Ascending aorta (tissue), 2 donors: Measurements from ENCODE around the gene C11orf65. TPM values are rescaled to one million over a fixed set of nuclear protein-coding genes. Genes with fewer than 3 reads are reported as not detected.

ENCODE experiments used
- DNase-seq, 2 donors: peaks; one replicate each; pipeline ENCODE4 v3.0.0-alpha.2; 2019; ENCODE audit warnings: low spot score in 2 of 2
- H3K27ac ChIP-seq, 2 donors: fragments of 200-600 bp; sonication (generic); one replicate each; pipeline ENCODE4 v1.5.1; 2016 to 2017; ENCODE audit warnings: mild to moderate bottlenecking in 1 of 2
- H3K27me3 ChIP-seq: fragments of 200-600 bp; sonication (generic); one replicate; pipeline ENCODE4 v1.5.1; 2017
- H3K36me3 ChIP-seq, 2 donors: fragments of 200-600 bp; sonication (generic); one replicate each; pipeline ENCODE4 v1.5.1; 2016
- H3K4me1 ChIP-seq, 2 donors: fragments of 200-600 bp; sonication (generic); one replicate each; pipeline ENCODE4 v1.5.1; 2016 to 2017; ENCODE audit warnings: mild to moderate bottlenecking in 1 of 2
- H3K4me3 ChIP-seq, 2 donors: fragments of 200-600 bp; sonication (generic); one replicate each; pipeline ENCODE4 v1.5.1; 2016 to 2017; ENCODE audit warnings: mild to moderate bottlenecking in 1 of 2
- H3K9me3 ChIP-seq, 2 donors: fragments of 200-600 bp; sonication (generic); one replicate each; pipeline ENCODE4 v1.5.1; 2016
- CTCF ChIP-seq, 3 experiments: fragments of 200-600 bp in 2 of 3; fragments of 450-650 bp in 1 of 3; sonication (generic) in 2 of 3; IDR thresholded peaks; one replicate each; pipeline ENCODE4 v1.5.1; 2016 to 2019; ENCODE audit warnings: antibody characterized with exemption in 3 of 3, mild to moderate bottlenecking in 1 of 3, moderate library complexity in 1 of 3
- intact Hi-C: fragments of 100-400 bp; cut with DNase I; formaldehyde crosslinking; loops from one replicate; pipeline ENCODE4 v1.15.1; 2023
- total RNA-seq: library from RNA; depleted of rRNA; stranded (reverse); fragments of >200 nt; gene quantifications from one replicate; pipeline ENCODE4 v1.1.0, GENCODE V29; 2016

The C11orf65 gene
- total RNA-seq, 1 donor from 2014 or later: not detected

DNA sequence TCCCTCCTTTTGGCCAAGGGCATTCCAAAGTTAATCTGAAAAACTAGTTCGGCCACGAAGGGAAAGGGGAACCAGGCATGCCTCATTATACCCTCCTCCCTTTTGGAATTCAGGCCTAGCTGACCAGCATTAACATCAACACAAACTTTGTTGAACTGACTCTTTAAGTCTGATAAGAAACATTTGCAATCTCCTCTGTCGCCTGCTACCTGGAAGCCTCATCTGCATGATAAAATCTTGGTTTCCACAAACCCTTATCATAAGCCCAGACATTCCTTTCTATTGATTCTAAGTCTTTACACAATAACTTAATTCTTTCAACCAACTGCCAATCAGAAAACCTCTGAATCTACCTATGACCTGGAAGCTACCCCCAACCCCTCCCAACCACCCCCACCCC lies 19.5 kb upstream of the C11orf65 start:
- H3K27me3 ChIP-seq: no peaks in the 10 kb centered on the region
- TF ChIP-seq CTCF (IDR thresholded peaks at IDR 0.05): no peak
- no peaks in the 10 kb centered on the region for H3K9me3 ChIP-seq
- H3K4me3 ChIP-seq: no peak overlapping the region
- H3K4me1 ChIP-seq: no peaks in the 10 kb centered on the region
- H3K27ac ChIP-seq: no peak overlapping the region
- intact Hi-C loops: no loop called here
- H3K36me3 ChIP-seq: peaks cover 19 to 64% of the 10 kb centered on the region in 2 donors
- no peak for DNase-seq

GRCh38 chr11:108486331-108486730 lies 19.0 kb upstream of the C11orf65 start:
- H3K36me3 ChIP-seq: peaks cover 19 to 69% of the 10 kb centered on the region in 2 donors
- no peaks in the 10 kb centered on the region for H3K9me3 ChIP-seq
- no peak for TF ChIP-seq CTCF (IDR thresholded peaks at IDR 0.05)

GRCh38 chr11:108483163-108483562 lies 15.8 kb upstream of the C11orf65 start:
- Histone ChIP-seq H3K4me1 (no peaks in the 10 kb centered on the region), H3K9me3 (no peaks in the 10 kb centered on the region), H3K36me3 (peaks cover 13 to 67% of the 10 kb centered on the region in 2 donors), H3K4me3 (no peak overlapping the region), H3K27ac (no peak overlapping the region), H3K27me3 (no peaks in the 10 kb centered on the region)
- no peak for DNase-seq
- no peak for TF ChIP-seq CTCF (IDR thresholded peaks at IDR 0.05)
- intact Hi-C loops: no loop called here

More at GRCh38 chr11:108486331-108486730, 19.0 kb upstream of the C11orf65 start:
- Histone ChIP-seq H3K4me1 (no peaks in the 10 kb centered on the region), H3K27me3 (no peaks in the 10 kb centered on the region), H3K4me3 (no peak overlapping the region), H3K27ac (no peak overlapping the region)
- DNase-seq: no peak
- intact Hi-C loops: no loop called here

DNA sequence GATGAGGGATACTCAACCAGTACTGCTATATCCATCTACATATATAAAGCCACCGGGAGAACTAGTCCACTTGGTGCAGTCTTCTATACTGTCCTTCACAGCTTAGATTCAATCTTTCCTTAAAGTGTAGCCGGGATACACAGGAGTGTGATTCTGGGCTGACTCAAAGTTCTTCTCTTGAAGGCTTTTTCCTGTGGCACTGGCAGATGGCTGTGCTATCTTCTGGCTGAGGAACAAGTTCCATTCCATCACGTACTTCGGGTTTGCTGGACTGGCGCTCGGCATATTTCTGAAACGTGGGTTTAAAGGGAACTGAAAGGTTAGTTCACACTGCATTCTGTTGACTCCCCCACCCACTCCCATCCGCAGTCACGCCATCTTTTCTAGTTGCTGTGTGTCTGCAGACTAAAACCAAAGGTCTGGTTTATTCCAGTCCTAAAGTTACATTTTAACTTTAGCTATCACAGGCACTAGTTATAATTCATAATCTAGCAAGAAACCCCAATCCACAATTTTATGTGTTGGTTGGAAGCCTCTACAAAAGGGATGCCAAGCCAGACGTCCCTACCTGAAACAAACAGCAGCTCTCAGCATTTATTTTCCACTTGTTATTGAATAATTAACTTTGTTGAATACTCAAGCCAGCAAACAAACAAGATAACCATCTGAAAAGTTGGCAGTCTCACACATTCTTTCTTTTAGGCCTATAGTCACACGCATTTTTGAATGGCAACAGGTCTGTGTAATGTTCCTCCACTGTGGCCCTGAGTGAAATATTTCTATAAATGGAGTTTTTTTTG lies 7.5 kb upstream of the C11orf65 start:
- DNase-seq: no peak
- Histone ChIP-seq H3K9me3 (no peaks in the 10 kb centered on the region), H3K4me3 (no peak overlapping the region), H3K36me3 (peaks cover 22 to 38% of the 10 kb centered on the region in 2 donors), H3K27ac (no peak overlapping the region), H3K27me3 (no peaks in the 10 kb centered on the region), H3K4me1 (no peaks in the 10 kb centered on the region)
- intact Hi-C loops: no loop called here
- no peak for TF ChIP-seq CTCF (IDR thresholded peaks at IDR 0.05)

DNA sequence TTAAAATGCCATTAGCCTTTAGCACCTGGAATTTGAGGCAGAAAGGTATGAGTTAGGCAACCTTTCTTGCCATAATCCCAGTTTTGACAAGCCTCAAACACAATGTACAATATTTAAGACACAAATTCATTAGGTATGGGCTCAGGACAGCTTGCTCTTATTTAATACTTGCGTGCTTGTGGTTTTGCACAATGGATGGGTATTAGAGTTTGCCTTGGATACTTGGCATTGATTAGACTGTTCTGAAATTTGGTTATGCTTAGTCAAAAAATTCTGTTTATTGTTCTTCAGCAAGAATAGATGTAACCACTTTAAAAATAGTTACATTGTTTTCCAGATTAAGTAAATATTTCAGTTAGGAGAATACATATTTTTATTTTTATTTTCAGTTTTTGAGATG lies 5.4 kb upstream of the C11orf65 start:
- intact Hi-C loops: no loop called here
- H3K4me1 ChIP-seq: peaks cover 0 to 3% of the 10 kb centered on the region in 2 donors

More for the DNA sequence above, 5.4 kb upstream of the C11orf65 start:
- Histone ChIP-seq H3K36me3 (peaks cover 22 to 25% of the 10 kb centered on the region in 2 donors), H3K9me3 (no peaks in the 10 kb centered on the region), H3K27ac (no peak overlapping the region), H3K27me3 (no peaks in the 10 kb centered on the region), H3K4me3 (no peak overlapping the region)
- no peak for DNase-seq
- no peak for TF ChIP-seq CTCF (IDR thresholded peaks at IDR 0.05)
